ENCODE data around the gene UBE4A. TPM values are rescaled to one million over a fixed set of nuclear protein-coding genes. Genes with fewer than 3 reads are reported as not detected.

UBE4A gene, protein sequence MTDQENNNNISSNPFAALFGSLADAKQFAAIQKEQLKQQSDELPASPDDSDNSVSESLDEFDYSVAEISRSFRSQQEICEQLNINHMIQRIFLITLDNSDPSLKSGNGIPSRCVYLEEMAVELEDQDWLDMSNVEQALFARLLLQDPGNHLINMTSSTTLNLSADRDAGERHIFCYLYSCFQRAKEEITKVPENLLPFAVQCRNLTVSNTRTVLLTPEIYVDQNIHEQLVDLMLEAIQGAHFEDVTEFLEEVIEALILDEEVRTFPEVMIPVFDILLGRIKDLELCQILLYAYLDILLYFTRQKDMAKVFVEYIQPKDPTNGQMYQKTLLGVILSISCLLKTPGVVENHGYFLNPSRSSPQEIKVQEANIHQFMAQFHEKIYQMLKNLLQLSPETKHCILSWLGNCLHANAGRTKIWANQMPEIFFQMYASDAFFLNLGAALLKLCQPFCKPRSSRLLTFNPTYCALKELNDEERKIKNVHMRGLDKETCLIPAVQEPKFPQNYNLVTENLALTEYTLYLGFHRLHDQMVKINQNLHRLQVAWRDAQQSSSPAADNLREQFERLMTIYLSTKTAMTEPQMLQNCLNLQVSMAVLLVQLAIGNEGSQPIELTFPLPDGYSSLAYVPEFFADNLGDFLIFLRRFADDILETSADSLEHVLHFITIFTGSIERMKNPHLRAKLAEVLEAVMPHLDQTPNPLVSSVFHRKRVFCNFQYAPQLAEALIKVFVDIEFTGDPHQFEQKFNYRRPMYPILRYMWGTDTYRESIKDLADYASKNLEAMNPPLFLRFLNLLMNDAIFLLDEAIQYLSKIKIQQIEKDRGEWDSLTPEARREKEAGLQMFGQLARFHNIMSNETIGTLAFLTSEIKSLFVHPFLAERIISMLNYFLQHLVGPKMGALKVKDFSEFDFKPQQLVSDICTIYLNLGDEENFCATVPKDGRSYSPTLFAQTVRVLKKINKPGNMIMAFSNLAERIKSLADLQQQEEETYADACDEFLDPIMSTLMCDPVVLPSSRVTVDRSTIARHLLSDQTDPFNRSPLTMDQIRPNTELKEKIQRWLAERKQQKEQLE
- total RNA-seq, result 10 to 100 TPM; 45.6 to 46.5 TPM

DNA sequence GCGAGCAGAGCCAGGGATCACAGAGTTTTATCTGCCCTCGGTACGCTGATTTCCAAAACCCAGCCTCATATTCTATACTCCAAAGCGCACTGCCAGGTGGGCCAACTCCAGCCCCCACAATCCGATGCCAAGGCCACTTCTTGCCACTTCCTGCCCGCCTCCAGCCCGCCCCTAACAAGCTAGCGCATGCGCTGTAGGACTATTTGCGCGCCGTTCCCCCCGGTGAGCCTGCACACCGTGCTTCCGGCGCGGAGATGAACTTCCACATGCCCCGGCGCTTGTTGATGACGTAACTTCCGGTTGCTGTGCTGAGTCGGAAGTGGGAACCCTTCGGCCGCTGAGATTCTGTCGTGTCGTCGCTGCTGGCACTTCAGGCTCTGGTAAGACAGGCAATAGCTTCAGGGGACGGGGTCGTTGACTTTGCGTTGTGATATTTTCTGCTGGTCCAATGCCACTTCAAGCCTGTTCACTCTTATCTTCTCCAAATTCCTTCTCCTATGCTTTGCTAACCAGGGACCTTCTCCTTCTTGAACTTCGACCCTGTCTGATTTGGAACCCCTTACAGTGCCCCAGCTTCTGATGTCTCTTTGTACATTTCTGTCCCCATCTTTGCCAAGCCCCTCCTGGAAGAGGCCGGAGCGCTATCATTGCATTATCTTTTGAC is at the start of gene UBE4A:
Gene UBE4A, plus strand, starts transcription at position 306 of the 664 bp plus-strand sequence. CDS start 5,481 bp downstream, outside the sequence.

GRCh38 chr11:118342503-118343161 is 16.8 kb upstream of the UBE4A start, which contains the start of gene CD3D:
CD3D (minus strand) TSS chr11:118342705; CDS start chr11:118342607, 98 bp downstream.

DNA sequence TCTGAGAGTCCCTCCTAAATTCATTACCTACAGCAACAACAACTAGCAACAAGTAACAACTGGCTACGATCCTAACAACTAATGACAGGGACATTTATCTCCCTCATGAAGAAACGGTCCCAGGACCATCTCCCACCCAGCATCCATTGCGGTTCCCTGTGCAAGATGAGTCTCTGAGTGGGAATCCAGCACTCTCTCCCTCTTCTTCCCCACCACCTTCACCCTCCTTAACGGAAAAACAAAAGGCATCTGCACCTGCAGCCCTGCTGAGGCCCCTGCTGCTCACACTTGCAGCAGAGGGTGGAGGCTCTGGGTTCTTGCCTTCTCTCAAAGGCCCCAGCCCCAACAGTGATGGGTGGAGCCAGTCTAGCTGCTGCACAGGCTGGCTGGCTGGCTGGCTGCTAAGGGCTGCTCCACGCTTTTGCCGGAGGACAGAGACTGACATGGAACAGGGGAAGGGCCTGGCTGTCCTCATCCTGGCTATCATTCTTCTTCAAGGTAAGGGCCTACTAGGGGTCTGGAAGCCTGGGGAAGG is 15.4 kb upstream of the UBE4A start, which contains the start of gene CD3G:
Gene CD3G, plus strand, starts transcription at position 364 of the 535 bp plus-strand sequence. Its CDS starts 80 bp downstream, at position 444.

DNA sequence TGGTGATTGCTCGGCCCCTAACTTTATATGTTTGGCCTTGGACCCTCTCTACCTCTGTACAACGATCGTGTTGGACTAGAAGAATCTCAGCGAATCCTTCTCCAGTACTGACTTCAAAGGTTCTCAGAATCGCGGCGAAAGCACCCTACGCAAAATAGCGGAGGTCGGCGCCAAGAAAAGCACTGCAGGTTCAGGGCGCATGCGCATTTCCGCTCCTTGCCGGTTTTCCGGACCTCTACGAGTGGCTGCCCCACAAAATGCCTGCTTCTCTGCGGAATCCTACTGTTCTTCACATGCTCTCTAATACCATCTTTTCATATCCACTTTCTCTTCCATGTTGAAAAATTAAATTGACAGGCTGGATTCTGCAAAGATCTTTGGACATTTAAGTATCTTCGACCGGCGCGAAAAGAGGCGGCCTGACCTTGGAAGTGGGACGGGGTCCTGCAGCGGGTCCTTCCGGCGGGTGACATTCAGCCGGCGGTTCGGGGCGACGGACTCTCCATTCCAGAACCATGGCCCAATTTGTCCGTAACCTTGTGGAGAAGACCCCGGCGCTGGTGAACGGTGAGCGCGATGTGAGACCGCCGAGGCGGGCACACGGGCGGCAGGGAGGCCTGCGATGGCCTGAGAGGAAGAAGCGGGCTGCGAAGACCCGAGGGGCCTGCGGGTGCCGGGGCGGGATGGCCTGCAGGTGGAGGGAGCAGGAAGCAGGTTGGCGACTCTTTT is 41.9 kb downstream of the UBE4A start, which contains the start of gene ATP5MG:
Gene ATP5MG, plus strand, starts transcription at position 456 of the 729 bp plus-strand sequence. Its CDS starts 60 bp downstream, at position 516.

GRCh38 chr11:118435893-118436624 is 76.7 kb downstream of the UBE4A start, which contains the start of gene KMT2A:
KMT2A (plus strand) TSS chr11:118436492; CDS start chr11:118436513, 21 bp downstream.

Small RNA genes lying within 50 kb of the gene (small RNA-seq; reads per million reads assigned to genes)
- 0 reads per million in 2 donors for gene AP001582.1

Other genes with a start within 250 kb of the UBE4A start
- gene SCN4B, start 206.8 kb upstream of the UBE4A start, total RNA-seq, result not detected
- not detected for gene SCN2B, start 183.0 kb upstream of the UBE4A start, total RNA-seq
- gene JAML, start 134.6 kb upstream of the UBE4A start, total RNA-seq, result under 1 TPM in 1 of 2 donors, not detected in 1; under 0.01 TPM
- gene MPZL3, start 107.2 kb upstream of the UBE4A start, total RNA-seq, result 1 to 10 TPM in 1 of 2 donors, under 1 TPM in 1; 0.67 to 1.0 TPM
- under 1 TPM in 1 of 2 donors, not detected in 1; 0.33 TPM for gene MPZL2, start 95.3 kb upstream of the UBE4A start, total RNA-seq
- gene CD3E, start 54.9 kb upstream of the UBE4A start, total RNA-seq, result not detected
- not detected for gene CD3D, start 16.9 kb upstream of the UBE4A start, total RNA-seq
- gene CD3G, start 15.3 kb upstream of the UBE4A start, total RNA-seq, result not detected
- gene ATP5MG, start 42.0 kb downstream of the UBE4A start, total RNA-seq, result 10 to 100 TPM; 29.9 to 43.0 TPM
- 10 to 100 TPM; 26.5 to 29.6 TPM for gene KMT2A, start 76.9 kb downstream of the UBE4A start, total RNA-seq
- gene TTC36, start 167.9 kb downstream of the UBE4A start, total RNA-seq, result under 1 TPM in 1 of 2 donors, not detected in 1; 0.34 TPM
- 10 to 100 TPM in 1 of 2 donors, 1 to 10 TPM in 1; 1.3 to 10.3 TPM for gene TMEM25, start 171.6 kb downstream of the UBE4A start, total RNA-seq
- gene IFT46, start 206.3 kb downstream of the UBE4A start, total RNA-seq, result 10 to 100 TPM; 22.4 to 28.0 TPM
- gene ARCN1, start 212.8 kb downstream of the UBE4A start, total RNA-seq, result 10 to 100 TPM; 71.6 to 95.9 TPM
- gene PHLDB1, start 248.0 kb downstream of the UBE4A start, total RNA-seq, result 10 to 100 TPM; 32.0 to 33.3 TPM